Ishikawa (cell line): ENCODE data around the gene DSG1.

ENCODE experiments used
- CEBPB ChIP-seq: IDR thresholded peaks from 2 replicates; pipeline ENCODE4 v1.6.1; 2012
- CREB1 ChIP-seq: IDR thresholded peaks from 2 replicates; pipeline ENCODE4 v1.6.1; 2012; ENCODE audit warnings: low read depth
- EGR1 ChIP-seq: IDR thresholded peaks from 2 replicates; pipeline ENCODE4 v1.6.1; 2012
- EP300 ChIP-seq: IDR thresholded peaks from 2 replicates; pipeline ENCODE4 v1.6.1; 2012; ENCODE audit warnings: borderline replicate concordance
- FOXM1 ChIP-seq: IDR thresholded peaks from 2 replicates; pipeline ENCODE4 v1.6.1; 2012; ENCODE audit warnings: low read depth, borderline replicate concordance
- NFIC ChIP-seq: IDR thresholded peaks from 2 replicates; pipeline ENCODE4 v1.6.1; 2012
- RAD21 ChIP-seq: IDR thresholded peaks from 2 replicates; pipeline ENCODE4 v1.6.1; 2012; ENCODE audit warnings: low read depth
- REST ChIP-seq: IDR thresholded peaks from 2 replicates; pipeline ENCODE4 v1.6.1; 2012; ENCODE audit warnings: low read depth, mild to moderate bottlenecking
- TAF1 ChIP-seq: IDR thresholded peaks from 2 replicates; pipeline ENCODE4 v1.6.1; 2012; ENCODE audit warnings: low read depth, mild to moderate bottlenecking
- TCF12 ChIP-seq: IDR thresholded peaks from 2 replicates; pipeline ENCODE4 v1.6.1; 2012; ENCODE audit warnings: low read depth
- TEAD4 ChIP-seq: IDR thresholded peaks from 2 replicates; pipeline ENCODE4 v1.6.1; 2012
- USF1 ChIP-seq: IDR thresholded peaks from 2 replicates; pipeline ENCODE4 v1.6.1; 2012
- YY1 ChIP-seq: IDR thresholded peaks from 2 replicates; pipeline ENCODE4 v1.6.1; 2012; ENCODE audit warnings: low read depth
- ZBTB7A ChIP-seq: IDR thresholded peaks from 2 replicates; pipeline ENCODE4 v1.6.1; 2012; ENCODE audit warnings: low read depth
- TF ChIP-seq, protein P1 (sequence below): IDR thresholded peaks from 2 replicates; pipeline ENCODE4 v1.6.1; 2012

DSG1 gene

DNA sequence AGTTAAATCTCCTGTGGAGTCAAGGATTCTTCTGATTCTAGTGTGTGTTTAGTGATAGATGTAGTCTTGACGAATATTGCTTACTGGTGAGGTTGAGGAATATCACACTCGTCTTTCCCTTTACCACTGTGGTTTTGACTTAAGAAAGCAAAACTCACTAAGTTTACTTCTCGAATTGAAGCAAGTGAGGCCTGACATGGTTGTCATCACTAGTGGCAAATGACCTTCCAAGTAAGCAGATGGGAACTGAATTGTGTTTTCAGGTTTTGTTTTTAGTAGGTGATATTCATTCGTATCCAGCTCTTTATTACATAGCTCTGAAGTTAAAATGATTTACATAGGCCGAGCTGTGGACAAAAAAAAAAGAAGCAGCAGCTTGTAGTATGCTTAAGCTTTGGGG, 38.1 kb downstream of the DSG1 start:
- TF ChIP-seq NFIC: no peak
- no peak for TF ChIP-seq TAF1
- no peak for TF ChIP-seq USF1
- TF ChIP-seq, protein P1, sequence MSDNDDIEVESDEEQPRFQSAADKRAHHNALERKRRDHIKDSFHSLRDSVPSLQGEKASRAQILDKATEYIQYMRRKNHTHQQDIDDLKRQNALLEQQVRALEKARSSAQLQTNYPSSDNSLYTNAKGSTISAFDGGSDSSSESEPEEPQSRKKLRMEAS: no peak
- TF ChIP-seq FOXM1: no peak
- no peak for TF ChIP-seq CEBPB
- no peak for TF ChIP-seq CREB1
- no peak for TF ChIP-seq RAD21
- TF ChIP-seq YY1: no peak

DNA sequence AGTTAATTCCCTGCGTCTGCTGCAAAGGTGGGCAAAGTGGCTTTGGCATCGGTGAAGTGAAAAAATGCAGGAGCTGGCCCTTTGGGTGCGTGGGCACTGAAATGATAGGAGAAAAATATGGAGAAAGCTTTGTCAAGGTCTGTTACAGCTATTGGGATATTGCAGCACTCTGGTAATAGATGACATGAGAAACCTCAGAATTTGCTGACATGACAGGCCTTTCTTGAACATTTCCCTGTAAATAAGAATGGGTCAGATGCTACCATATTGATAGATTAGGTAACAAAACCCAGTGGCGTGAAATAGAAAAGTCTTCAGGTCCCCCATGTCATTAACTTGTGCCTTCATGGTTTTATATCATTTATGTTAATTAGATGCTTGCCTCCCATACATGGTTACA, 46.2 kb downstream of the DSG1 start:
- TF ChIP-seq CREB1 (no peak), CEBPB (no peak), NFIC (no peak), EGR1 (no peak), TAF1 (no peak), USF1 (no peak), RAD21 (no peak), YY1 (no peak), FOXM1 (no peak), TEAD4 (no peak), REST (no peak), TCF12 (no peak), ZBTB7A (no peak), EP300 (no peak)
- TF ChIP-seq, protein P1: no peak

GRCh38 chr18:31369478-31369877, 51.5 kb downstream of the DSG1 start:
- TF ChIP-seq CEBPB (no peak), EP300 (no peak), TEAD4 (no peak), EGR1 (no peak)
- TF ChIP-seq, protein P1: no peak

- TF ChIP-seq RAD21 (no peak), EP300 (no peak), CREB1 (no peak), EGR1 (no peak), ZBTB7A (no peak), TAF1 (no peak), NFIC (no peak), CEBPB (no peak), YY1 (no peak), USF1 (no peak)
- TF ChIP-seq, protein P1: no peak
Observed at GRCh38 chr18:31371989-31372388, 54.0 kb downstream of the DSG1 start.

- TF ChIP-seq EGR1: no peak
- no peak for TF ChIP-seq NFIC
- no peak for TF ChIP-seq CEBPB
- no peak for TF ChIP-seq FOXM1
- no peak for TF ChIP-seq YY1
- TF ChIP-seq CREB1: no peak
- TF ChIP-seq RAD21: no peak
- TF ChIP-seq, protein P1: no peak
- no peak for TF ChIP-seq TCF12
- TF ChIP-seq TAF1: no peak
- TF ChIP-seq REST: no peak
- TF ChIP-seq TEAD4: no peak
- no peak for TF ChIP-seq USF1
- no peak for TF ChIP-seq ZBTB7A
- TF ChIP-seq EP300: no peak
Observed at GRCh38 chr18:31373641-31374040, 55.7 kb downstream of the DSG1 start.
